Ureter (tissue), 1 donor: Measurements from ENCODE around the gene STAT6. TPM values are rescaled to one million over a fixed set of nuclear protein-coding genes. Genes with fewer than 3 reads are reported as not detected.

Source experiments
- DNase-seq: peaks from one replicate; pipeline ENCODE4 v3.0.0-alpha.2; 2020; ENCODE audit warnings: low spot score
- total RNA-seq: library from RNA; stranded (reverse); gene quantifications from one replicate; pipeline ENCODE4 v1.2.4, GENCODE V29; 2023
- donor health status: DM: yes; HTN: yes; CAD: no.

Gene STAT6, protein sequence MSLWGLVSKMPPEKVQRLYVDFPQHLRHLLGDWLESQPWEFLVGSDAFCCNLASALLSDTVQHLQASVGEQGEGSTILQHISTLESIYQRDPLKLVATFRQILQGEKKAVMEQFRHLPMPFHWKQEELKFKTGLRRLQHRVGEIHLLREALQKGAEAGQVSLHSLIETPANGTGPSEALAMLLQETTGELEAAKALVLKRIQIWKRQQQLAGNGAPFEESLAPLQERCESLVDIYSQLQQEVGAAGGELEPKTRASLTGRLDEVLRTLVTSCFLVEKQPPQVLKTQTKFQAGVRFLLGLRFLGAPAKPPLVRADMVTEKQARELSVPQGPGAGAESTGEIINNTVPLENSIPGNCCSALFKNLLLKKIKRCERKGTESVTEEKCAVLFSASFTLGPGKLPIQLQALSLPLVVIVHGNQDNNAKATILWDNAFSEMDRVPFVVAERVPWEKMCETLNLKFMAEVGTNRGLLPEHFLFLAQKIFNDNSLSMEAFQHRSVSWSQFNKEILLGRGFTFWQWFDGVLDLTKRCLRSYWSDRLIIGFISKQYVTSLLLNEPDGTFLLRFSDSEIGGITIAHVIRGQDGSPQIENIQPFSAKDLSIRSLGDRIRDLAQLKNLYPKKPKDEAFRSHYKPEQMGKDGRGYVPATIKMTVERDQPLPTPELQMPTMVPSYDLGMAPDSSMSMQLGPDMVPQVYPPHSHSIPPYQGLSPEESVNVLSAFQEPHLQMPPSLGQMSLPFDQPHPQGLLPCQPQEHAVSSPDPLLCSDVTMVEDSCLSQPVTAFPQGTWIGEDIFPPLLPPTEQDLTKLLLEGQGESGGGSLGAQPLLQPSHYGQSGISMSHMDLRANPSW
- 280 TPM for total RNA-seq

- peak; percentile 91 for DNase-seq
These were observed at the start of gene STAT6 for GRCh38 chr12:57111031-57111734. TSS of gene STAT6 (minus strand) at chr12:57111362. CDS start at chr12:57108278, 3,084 bp downstream.

- DNase-seq, result no peak
These were observed 49.6 kb upstream of the STAT6 start for GRCh38 chr12:57160741-57161140.

DNA sequence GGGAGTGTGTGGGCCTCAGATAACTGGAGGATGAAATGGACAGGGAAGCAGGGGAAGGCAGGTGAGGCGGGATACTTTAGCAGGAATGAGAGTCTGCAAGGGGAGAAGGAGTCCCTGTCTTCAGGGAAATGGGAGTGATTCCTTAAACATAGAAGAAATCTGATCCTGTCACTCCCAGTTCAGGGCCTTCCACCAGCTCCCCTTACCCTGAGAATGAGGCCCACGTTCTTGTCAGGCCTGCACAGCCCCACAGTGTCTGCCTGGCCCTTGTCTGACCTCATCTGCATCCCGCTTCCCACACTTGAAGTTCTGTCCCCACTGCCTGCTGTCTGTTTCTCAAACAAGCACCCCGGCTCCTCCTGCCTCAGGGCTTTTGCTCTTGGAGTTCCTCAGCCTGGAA, 48.9 kb upstream of the STAT6 start:
- DNase-seq, result no peak

DNA sequence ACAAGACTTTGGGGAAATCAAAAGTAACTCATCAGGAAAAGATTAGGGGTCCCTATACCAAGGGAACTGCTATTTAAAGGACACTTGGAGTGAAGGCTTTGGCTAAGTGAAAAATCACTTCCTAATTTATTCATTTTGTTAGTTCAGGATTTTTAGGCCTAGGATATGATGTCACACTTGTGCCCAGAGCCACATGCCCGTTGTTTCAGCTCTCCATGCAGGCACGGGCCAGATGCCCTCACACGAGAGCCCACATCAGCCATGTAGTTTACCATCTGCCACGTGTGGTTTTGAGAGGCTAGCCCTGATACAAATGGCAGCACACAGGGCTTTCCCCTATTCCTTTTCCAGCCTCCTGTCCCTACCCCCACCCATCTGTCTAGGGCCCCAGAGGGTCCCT, 48.1 kb upstream of the STAT6 start:
- no peak for DNase-seq

- DNase-seq, result no peak
These were observed 47.5 kb upstream of the STAT6 start for GRCh38 chr12:57158665-57159064.

- no peak for DNase-seq
These were observed 47.0 kb upstream of the STAT6 start for GRCh38 chr12:57158186-57158585.

- no peak for DNase-seq
These were observed 46.5 kb upstream of the STAT6 start for GRCh38 chr12:57157588-57158173.

GRCh38 chr12:57156701-57157403, 45.7 kb upstream of the STAT6 start:
- no peak for DNase-seq

DNA sequence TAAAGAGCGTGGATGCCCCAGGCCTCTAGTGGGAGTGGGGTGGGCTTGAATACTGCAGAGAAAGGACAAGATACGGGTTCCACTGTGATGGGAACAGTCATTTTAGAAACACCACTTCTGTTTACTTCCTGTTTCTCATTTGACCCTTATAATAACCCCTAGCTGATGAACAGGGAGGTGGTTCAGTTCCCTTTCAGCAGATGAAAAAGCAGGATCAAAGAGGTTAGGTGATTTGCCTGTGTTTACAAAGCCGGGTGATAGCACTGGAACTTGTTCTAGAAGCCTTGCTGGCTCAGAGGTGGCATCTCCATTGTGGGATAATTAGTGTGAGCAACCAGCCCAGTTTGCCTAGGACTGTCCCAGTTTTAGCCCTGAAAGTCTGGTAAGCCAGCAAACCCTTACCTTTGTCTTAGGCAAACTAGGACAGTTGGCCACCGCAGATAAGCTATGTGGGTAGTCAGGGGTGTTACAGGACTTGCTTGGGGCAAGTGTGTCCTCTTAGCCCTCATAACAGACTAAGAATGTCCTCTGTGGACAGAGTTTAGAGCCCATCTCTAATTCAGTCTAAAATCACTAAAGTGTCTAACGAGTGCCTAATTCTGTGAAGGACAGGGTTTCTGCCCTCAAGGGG, 43.8 kb upstream of the STAT6 start:
- no peak for DNase-seq

GRCh38 chr12:57154076-57154475, 42.9 kb upstream of the STAT6 start:
- DNase-seq, result no peak

DNA sequence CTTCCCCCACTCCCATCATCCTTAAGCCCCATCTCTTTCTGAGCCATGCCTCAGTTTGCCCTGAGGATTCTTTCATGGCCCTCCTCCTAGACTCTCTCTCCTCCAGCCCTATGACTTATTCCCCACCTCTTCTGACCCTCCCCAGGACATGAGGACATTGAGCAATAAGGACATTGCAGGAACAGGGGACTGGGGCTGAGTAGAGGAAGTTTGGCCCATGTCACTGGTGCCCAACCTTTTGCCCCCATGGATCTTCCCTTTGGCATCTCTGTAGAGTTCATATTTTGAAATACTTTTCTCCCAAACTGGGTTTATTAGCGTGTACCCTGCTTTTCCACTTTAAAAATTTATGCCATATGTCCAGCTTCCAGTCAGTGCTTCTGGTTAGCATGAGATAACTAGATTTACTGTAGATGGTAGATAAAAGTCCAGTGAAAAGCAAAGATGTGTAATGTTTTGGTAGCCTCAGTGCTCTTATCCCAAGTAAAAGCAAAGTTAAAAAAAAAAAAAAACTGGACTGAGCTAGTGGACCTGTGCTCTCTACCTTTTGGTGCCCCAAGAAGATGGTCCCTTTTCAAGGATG, 42.3 kb upstream of the STAT6 start:
- no peak for DNase-seq

- no peak for DNase-seq
These were observed 41.5 kb upstream of the STAT6 start for GRCh38 chr12:57152639-57153038.

DNA sequence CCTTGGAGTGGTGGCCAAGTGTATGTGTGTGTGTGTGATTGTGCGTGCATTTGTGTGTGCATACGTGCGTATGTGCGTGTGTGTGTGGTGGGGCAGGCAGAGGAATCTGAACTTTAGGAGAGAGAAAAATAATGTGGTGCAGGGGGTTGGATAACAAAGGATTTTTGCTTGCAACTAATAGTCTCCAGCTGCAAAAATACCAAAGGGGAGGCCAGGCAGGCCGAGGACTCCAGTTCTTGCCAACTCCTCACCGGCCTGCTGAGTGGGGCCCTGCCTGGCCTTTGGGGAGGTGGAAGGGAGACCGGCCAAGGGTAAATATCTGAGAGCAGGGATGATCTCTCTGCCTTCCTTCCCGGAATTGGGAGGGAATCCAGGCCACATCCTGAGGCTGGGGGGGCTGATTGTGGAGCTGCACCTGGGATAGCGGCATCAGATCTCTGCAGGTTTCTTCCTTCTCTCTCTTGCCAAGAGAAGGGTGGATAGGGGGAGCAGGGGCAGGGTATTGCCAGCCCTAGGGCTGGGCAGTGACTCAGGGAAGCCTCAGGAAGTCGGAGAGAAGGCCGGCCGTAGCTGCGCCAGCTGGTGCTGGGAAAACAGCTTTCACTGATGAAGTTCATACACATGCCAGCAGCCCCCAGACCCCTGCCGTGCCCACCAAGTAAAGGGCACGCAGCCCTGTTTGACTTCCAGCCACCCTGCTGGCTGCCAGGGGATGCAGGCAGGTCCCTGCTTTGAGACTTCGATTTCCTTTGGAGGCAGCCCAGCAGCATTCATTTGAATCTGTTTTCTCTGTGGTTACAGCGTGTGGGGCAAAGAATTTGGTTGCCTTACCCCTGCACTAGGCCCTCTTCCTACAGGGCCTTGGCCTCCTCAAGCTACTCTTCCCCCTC, 40.8 kb upstream of the STAT6 start:
- DNase-seq, result peak; percentile 69

- no peak for DNase-seq
These were observed 39.3 kb upstream of the STAT6 start for GRCh38 chr12:57150400-57151000.

DNA sequence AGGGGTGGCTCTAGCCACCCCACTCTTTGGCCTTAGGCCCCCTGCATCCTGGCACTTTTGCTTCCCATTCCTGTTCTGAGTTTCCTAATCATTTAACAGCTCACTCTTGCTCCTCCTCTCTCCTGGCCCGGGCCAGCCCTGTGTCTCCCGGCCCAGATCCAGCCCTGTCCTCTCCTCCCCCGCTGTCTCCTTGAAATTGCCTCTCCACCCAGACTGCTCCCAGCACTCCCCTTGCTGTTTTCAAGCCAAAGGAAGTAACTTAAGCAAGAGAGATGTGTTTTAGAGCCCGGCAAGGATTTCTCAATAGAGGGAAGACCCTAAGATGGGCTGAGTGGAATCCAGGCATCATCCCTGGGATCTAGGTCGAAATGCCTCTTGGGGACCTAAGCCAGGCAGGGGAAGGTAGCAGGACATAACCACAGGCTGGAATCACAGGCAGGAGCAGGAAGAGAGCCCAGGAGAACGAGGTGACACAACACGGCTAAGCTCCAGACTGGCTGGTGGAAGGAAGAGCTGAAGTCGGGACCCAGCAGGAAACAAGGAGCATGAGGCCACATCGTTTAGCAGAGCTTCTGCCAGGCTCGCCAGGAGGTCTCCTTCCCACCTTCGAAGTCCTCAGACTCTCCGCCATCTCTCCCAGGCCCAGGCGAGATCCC, 38.2 kb upstream of the STAT6 start:
- peak; percentile 77 for DNase-seq

DNA sequence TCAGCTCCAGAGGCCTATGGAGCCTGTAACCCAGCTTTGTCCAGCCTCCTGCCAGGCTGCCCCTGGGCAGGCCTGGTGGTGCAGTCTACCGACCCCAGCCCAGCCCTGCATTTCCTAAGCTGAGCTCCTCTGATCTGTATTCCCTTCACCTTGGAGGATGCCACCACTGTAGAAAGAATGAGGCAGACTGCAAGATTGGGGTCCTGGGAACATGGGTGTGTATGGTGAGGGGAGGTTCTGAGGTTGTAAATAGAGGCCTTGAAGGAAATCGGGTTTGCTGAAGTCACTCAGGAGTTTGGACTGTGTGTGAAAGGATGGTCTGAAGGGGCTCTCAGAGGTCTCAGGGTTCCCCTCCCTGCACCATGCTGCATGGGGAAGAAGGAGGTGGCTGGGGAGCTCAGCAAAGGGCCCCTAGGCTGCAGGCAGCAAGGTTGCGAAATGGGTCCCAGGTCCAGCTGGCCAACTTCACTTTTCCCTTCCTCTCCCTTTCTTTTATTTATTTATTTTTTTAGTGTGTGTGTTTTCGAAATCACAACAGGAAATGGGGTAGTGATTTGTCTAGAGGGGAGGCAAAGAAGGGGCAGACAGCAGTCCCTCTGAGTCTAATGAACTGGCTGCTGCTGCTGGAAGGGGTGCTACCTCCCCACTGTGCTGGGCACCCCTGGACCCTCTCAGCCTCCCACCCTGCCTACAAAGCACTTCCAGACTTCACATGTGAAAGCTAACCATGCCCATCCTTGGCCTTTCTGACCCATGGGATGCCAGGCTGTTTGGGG, 37.5 kb upstream of the STAT6 start:
- peak; percentile 72 for DNase-seq
